Stimulated activated CD4-positive, alpha-beta T cell treated with anti-CD3 and anti-CD28 coated beads, Interleukin-12 subunit alpha, Interleukin-12 subunit beta, amount 100 ng/mL, for 4 hours (primary cell): Measurements from ENCODE around the gene RAMAC.
"Not testable (repeated sequence)": the region's sequence is repeated elsewhere in the genome, so short reads cannot be mapped to it uniquely, and the experiment has no call there.

Experiments
- DNase-seq: peaks from one replicate; pipeline ENCODE4 v3.0.0-alpha.2; 2020

The RAMAC gene

DNA sequence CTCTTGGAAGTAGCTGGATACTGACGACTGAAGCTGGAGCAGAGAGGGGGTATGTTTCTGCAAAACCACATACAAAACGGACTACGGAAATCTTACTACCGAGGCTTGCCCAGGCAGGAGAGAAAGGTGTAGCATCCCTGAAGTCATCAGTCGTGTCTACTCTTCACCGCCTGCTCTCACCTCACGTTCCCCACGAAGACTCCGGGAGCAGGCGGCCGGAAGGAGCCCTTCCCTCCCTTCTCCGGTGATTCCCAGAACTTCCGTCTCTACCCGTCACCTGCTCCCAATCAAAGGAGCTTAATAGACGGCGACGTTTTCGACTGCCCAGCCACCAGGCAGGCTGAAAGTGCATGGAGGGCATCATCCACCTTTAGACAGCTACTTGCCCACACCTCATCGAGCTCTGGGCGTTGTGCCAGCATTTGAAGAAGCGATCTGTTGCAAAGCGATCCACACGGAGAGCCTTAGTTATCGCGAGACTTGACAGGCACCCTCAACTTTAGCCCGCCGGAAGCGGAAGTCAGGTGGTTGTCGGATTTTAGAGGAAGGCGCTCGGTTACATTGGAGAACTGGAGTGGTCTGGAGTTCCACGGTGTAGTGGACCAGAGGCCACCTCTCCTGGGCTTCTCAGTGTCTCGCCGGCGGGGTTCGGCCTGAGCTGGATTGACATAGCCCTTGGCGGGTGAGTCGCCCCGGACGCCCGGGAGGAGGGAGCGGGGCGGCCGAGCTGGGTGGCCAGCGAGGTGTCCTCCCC is at the start of gene RAMAC:
RAMAC (plus strand) TSS at position 523 of the 754 bp plus-strand sequence. CDS start 2,809 bp downstream, outside the sequence.
- peak; percentile 84 for DNase-seq

DNA sequence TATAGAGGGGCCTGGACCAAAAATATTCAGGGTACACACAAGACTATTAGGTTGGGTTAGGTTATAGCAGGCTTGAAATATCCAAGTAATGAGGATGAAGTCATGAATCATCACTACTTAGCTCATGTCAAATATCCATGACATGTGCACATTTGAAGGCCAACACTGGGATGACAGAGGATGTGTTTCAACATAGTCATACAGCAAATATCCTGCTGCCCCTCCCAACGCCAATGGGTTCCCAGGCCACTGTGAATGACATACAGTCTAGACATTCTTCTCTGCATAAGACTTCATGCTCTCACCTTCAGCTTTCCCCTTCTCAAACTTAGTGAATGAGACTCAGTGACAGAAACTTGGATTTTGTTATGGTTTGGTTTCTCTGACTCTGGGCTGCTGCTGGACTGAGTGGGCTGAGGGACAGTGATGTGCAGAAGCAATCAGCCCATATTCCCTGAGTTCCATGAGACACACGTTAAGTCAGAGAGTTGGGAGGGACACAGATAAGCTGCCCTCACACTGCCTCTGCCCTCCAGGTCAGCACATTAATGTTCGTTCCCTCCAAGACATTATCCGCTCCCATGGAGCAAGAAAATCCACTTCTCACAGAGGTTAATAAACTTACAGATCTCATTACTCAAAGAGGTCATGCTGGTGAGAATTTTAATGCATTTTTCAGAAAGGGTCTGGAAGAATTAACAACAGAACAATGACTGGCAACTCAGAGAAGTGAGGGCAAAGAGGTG is 48.9 kb upstream of the RAMAC start:
- no peak for DNase-seq

- DNase-seq: no peak
Measured at GRCh38 chr15:82937712-82938058, 48.3 kb upstream of the RAMAC start.

DNA sequence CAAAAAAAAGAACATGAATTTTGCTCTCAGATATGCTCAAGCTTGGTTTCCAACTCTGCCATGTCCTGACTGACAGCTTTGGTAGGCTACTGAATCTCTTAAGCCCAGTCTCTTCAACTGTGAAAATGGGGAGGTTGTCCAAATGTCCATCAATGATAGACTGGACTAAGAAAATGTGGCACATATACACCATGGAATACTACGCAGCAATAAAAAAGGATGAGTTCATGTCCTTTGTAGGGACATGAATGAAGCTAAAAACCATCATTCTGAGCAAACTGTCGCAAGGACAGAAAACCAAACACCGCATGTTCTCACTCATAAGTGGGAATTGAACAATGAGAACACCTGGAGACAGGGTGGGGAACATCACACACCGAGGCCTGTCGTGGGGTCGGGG is 46.3 kb upstream of the RAMAC start:
- not testable (repeated sequence) for DNase-seq

- DNase-seq: no peak
Measured at GRCh38 chr15:82942691-82943090, 43.3 kb upstream of the RAMAC start.

DNA sequence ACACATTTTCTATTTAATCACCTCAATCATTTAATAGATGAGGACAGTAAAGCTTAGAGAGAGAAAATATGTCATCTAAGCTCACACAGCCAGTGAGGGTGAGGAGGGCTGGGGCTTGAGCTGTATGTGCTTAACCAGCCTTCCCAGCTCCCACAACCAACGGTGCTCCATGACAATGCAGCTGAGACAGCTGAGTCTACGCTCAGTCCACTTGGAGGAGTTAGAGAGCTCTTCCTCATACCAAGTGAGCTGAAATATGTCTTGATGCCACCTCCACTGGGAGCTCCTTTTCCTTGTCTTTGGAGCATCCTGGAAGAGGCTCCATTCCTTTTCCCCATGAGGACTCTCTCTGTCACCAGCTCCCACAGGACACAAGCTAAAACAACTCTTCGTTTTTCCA is 42.8 kb upstream of the RAMAC start:
- DNase-seq: no peak

DNA sequence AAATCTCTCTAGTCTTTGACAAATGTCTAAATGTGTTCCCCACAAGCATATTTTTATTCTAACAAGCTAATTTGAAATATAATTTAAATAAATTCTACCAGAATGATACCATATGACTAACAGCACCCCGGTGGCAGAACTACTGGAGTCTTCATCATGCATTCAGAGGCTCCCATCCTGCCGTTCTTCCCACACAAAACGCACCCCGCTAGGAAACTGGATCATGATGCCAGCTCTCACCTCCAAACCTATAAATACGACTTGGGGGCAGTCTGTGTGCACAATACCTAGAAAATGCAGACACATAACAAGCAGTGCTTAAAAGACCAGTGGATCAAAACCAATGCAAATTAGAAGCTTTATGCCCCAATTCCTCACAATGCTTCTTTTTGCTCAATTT is 42.0 kb upstream of the RAMAC start:
- no peak for DNase-seq

GRCh38 chr15:82944821-82945220 is 41.2 kb upstream of the RAMAC start:
- DNase-seq: no peak

DNA sequence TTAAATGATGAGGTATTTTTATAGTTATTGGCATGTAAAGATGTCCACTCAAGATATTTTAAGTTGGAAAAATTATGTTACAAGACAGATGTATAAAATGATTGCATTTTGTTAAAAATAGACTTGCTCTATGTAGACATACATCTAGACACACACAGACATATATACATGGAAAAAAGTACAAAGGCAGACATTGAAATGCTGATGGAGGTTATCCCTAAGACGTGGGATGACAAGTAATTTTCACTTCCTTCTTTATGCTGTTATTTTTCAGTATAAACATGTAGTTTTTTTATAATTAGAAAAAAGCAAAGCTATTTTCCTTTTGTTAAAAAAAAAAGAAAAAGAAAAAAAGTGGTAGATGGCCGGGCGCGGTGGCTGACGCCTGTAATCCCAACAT is 40.7 kb upstream of the RAMAC start:
- no peak for DNase-seq

DNA sequence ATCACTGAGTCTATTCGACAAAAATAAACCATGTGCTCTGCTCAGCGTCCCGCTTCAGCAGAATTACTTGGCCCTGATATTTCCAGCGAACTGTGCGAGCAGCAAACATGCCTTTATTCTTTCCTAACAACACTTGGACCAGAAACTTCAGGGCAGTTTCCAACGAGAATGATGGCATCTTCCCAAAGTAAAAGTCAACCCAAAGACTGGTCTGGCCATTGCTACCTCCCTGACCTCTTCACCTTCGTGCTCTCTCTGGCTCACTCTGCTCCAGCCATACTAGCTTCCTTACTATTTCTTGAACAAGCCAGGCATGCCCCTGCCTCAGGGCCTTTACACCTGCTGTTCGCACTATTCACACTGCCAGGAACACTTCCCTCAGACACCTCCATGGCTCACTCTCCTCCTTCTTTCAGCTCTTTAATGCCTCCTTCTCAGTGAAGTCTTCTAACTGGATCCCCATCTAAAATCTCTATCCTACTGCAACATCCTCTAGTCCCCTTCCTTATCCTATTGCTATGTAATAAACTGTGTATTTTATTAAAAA is 39.8 kb upstream of the RAMAC start:
- DNase-seq: no peak

GRCh38 chr15:82950295-82950694 is 35.7 kb upstream of the RAMAC start:
- no peak for DNase-seq

- no peak for DNase-seq
Measured at GRCh38 chr15:82950746-82951370, 35.2 kb upstream of the RAMAC start.

DNA sequence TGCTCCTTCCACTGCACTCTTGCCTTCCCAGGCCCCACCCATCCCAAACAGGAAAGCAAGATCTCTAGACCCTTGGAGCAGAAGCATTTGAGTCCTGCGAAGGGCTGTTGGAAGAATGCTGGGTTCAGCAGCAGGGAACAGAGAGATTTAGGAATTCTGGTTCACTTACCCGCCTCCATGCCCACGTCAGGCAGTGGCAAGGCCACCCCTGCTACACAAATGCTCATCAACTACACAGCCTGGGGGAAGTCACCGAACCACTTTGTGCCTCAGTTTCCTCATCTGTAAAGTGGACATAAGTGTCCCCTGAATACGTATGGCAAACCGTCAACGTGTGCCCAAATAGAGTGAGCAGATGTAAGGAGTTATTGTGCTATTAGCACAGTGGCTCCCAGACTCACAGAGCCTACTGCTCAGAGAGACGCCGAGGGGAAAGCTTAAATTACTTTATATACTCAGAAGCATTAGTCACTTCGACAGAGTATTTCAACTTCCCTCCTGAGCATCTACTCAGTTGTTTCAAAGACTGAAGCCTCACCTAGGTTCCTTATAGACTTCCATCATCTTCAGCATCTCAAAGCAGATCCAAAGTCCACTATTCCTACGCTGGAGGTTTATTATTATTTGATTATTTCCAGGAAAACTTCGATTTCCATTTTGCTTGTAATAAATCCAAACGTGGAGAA is 34.4 kb upstream of the RAMAC start:
- DNase-seq: no peak

DNA sequence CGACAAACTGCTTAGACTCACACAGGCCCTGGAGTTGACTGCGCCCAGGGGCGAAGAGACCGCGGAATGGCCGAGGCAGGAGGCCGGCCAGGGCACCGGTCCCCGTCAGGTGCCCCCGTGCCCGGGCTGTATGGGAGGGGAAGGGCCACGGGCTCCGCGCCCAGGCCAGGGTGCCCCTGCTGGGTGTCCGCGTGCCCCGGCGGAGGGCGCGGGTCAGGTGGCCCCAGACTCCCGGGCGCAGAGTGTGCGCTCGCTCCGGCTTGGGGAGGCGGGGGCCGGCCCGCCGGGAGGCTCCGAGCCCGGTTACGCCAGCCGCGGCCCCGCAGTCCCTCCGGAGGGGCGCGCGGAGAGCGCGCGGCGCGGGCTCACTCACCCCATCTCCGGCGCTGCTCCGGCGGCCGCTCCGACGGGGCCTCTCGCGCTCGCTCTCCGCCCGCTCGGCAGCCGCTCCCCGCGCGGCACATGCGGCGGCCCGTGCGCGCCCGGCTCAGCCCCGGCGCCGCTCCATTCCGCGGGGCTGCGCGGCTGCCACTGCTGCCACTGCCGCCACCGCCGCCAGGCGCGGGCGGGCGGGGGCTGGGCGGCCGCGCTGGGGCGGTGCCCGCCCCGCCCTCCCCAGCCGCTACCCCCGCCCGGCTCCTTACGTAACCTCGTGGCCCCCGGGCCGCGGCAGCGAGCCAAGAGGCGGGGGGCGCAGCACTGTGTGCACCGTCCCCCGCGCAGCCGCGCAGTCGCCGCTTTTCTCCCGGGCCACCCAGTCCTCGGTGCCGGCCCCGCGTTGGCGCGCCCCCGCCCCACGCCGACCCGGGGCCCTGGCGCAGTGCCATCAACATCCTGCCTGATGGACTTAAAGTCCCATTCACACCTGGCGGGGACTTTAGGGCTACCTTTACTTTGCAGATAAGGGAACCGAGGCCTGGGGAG is 33.6 kb upstream of the RAMAC start, which contains the start of gene HOMER2:
HOMER2 (minus strand) TSS at position 563 of the 924 bp plus-strand sequence; CDS start at position 378, 185 bp downstream.
- peak; percentile 10 for DNase-seq

DNA sequence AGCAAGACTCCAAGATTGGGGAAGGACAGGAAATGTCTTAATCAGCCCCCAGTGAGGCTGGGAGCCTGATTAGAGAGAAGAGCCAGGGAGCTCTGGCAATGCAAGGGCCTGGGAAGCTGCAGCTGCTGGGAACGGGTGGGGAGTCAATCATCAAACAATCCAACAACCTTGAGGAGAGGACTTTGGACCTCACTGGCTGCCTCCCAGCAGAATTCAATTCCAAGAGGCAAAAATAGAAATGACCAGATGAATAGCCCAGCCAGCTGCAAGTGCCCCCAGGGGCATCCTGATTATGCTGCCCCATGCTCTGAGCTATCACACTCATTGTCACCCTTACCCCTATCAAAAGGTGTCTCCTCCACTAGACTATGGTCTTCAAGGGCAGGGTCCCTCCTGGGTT is 27.4 kb upstream of the RAMAC start:
- DNase-seq: no peak

DNA sequence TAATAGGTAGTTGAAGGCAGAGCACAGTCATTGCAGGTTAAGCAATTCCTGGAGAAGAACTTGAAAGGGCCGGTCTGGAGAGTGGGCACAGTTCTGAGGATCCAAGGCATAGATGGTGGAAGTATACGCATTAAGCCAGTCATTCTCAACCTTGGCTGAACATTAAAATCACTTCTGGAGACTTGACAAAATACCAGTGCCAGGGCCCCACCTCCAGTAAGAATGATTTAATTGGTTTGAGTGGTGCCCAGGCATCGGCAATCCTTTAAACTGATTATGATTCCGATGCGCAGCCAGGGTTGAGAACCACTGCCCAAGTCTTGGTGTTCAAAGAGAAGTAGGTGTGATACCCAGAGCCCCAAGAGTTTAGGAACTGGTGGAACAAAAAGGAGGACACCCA is 26.6 kb upstream of the RAMAC start:
- no peak for DNase-seq

DNA sequence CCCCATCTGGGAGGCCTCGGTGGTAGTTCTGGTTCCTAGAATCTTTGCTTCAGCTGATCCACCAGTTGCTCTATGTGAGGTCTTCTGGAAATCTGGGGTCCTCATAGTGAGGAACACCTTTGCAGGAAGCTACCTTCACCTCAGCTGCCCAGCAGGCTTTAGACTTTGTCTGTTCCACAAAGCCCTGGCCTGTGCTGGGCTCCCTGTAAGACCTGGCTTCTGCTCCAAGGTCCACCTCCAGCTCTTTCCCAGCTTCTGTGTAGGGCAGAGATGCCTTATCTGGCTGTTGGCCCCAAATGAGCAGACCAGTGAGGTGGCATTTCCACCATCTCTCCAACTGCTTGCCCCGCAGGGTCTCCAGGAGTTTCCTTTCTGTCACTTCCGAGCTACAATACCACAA is 25.2 kb upstream of the RAMAC start:
- DNase-seq: no peak

- DNase-seq: no peak
Measured at GRCh38 chr15:82963471-82964341, 22.3 kb upstream of the RAMAC start.

GRCh38 chr15:82964890-82965289 is 21.1 kb upstream of the RAMAC start:
- DNase-seq: no peak

DNA sequence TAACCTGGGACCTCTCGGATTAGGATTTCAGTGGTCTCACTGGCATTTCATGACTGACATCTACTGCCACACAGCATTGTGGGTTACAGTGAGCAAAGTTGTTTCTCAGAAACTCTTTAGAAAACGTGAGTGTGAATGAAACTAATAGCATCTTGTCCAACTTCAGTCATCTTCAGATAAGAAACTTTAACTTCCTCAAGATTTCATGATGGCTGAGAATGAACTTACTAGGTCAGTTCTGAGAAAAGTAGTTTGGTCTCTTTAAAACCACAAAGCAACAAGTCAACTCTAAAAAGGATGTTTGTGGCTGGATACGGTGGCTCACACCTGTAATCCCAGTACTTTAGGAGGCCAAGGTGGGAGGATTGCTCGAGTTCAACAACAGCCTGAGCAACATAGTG is 19.3 kb upstream of the RAMAC start:
- no peak for DNase-seq

DNA sequence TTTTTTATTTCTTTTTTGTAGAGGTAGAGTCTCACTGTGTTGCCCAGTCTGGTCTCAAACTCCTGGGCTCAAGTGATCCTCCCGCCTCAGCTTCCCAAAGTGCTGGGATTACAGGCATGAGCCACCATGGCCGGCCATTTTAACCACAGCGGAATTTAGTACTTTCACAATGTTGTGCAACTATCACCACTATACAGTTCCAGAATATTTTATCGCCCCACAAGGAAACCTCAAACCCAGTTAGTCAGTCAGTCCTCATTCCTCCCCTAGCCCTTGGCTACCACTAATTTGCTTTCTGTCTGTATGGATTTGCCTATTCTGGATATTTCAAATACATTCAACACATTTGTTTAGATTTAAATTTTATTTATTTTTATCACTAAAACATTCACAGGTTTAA is 17.9 kb upstream of the RAMAC start:
- no peak for DNase-seq
